ENCODE data around the gene BSDC1. TPM values are rescaled to one million over a fixed set of nuclear protein-coding genes. Genes with fewer than 3 reads are reported as not detected.

Gene BSDC1
- total RNA-seq, 2 donors from 2014 or later: 47.1 to 49.7 TPM

DNA sequence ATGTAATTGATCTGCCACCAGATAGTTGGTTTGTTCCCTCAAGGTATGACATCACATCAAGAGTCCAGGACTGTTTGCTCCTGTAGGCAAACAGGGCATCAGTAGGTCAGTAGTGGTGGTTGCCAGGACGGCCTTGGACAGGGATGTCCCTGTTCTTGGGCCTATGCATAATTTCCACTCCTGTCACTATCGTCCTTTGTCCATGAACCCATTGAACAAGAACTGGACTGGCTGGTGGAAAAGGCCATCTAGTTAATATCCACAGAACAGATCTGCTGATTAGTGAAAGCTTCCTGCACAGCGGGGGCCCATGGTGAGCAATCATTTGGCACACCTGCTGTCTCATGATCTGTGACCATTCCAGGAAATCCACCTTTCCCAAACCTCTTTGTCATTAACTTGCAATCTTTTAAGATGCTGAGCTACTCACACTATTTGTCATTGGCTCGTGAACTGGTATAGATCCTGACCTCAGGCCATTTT is 12.4 kb upstream of the BSDC1 start:
- Histone ChIP-seq H3K36me3 (no peaks in the 10 kb centered on the region), H3K27ac (no peak overlapping the region), H3K27me3 (no peaks in the 10 kb centered on the region), H3K4me1 (no peaks in the 10 kb centered on the region), H3K4me3 (no peak overlapping the region), H3K9me3 (no peaks in the 10 kb centered on the region)
- TF ChIP-seq, protein P1, sequence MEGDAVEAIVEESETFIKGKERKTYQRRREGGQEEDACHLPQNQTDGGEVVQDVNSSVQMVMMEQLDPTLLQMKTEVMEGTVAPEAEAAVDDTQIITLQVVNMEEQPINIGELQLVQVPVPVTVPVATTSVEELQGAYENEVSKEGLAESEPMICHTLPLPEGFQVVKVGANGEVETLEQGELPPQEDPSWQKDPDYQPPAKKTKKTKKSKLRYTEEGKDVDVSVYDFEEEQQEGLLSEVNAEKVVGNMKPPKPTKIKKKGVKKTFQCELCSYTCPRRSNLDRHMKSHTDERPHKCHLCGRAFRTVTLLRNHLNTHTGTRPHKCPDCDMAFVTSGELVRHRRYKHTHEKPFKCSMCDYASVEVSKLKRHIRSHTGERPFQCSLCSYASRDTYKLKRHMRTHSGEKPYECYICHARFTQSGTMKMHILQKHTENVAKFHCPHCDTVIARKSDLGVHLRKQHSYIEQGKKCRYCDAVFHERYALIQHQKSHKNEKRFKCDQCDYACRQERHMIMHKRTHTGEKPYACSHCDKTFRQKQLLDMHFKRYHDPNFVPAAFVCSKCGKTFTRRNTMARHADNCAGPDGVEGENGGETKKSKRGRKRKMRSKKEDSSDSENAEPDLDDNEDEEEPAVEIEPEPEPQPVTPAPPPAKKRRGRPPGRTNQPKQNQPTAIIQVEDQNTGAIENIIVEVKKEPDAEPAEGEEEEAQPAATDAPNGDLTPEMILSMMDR (IDR thresholded peaks at IDR 0.05): no peak
- DNase-seq (ENCODE audit: low spot score): no peak

DNA sequence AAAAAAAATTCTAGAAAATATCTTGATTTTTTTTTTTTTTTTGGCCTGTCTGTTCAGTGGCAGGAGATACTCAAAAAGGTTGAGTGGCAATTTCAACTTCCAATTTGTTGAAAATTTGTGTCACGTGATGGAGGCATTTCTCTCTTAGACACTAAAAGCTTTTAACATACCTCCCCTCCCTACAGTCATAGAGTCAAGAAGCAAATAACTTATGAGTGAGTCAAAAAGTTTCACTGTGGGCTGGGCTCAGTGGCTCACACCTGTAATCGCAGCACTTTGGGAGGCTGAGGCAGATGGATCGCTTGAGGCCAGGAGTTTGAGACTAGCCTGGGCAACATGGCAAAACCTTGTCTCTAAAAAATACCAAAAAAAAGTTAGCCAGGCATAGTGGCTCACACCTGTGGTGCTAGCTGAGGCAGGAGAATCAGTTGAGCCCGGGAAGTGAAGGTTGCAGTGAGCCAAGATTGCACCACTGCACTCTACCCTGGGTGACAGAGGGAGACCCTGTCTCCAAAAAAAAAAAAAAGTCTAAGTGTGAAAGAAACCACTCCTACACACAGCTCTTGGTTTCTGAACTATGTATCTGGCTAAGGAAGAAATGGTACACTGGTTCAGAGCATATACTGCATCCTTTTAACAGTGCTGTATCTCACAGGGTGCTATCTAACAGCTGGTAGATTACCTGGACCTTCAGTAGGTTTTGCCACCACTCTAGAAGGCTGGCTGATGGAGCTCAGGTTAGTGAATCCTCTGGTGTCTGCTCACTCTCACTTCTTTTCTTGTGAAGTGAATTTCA is 11.6 kb upstream of the BSDC1 start:
- no peaks in the 10 kb centered on the region for H3K27me3 ChIP-seq
- H3K9me3 ChIP-seq: no peaks in the 10 kb centered on the region
- H3K4me1 ChIP-seq: no peaks in the 10 kb centered on the region
- no peak overlapping the region for H3K4me3 ChIP-seq
- no peak for DNase-seq (ENCODE audit: low spot score)
- no peaks in the 10 kb centered on the region for H3K36me3 ChIP-seq
- no peak overlapping the region for H3K27ac ChIP-seq
- TF ChIP-seq, protein P1 (IDR thresholded peaks at IDR 0.05): no peak

DNA sequence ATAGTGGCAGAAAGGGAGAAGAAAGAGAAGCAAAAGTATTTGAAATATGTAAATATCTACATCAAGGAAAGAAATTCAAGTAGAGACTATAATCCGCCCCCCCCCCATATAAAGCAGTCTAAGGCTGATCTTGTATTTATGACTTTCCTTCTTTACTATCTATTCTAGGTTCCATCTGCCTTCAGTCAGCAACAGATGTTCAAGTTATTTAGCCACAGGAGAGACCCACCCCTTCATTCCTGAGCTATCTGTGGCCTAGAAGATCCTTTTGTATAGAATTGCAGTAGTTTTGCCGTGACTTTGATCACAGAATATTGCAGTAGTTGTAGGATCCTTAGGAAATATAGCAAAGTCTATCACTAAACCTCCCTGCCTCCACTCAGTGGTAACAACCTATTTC is 10.7 kb upstream of the BSDC1 start:
- no peak for DNase-seq (ENCODE audit: low spot score)
- TF ChIP-seq, protein P1 (IDR thresholded peaks at IDR 0.05): no peak
- no peaks in the 10 kb centered on the region for H3K36me3 ChIP-seq
- no peak overlapping the region for H3K4me3 ChIP-seq
- H3K27me3 ChIP-seq: no peaks in the 10 kb centered on the region
- no peaks in the 10 kb centered on the region for H3K4me1 ChIP-seq
- H3K27ac ChIP-seq: no peak overlapping the region
- no peaks in the 10 kb centered on the region for H3K9me3 ChIP-seq

DNA sequence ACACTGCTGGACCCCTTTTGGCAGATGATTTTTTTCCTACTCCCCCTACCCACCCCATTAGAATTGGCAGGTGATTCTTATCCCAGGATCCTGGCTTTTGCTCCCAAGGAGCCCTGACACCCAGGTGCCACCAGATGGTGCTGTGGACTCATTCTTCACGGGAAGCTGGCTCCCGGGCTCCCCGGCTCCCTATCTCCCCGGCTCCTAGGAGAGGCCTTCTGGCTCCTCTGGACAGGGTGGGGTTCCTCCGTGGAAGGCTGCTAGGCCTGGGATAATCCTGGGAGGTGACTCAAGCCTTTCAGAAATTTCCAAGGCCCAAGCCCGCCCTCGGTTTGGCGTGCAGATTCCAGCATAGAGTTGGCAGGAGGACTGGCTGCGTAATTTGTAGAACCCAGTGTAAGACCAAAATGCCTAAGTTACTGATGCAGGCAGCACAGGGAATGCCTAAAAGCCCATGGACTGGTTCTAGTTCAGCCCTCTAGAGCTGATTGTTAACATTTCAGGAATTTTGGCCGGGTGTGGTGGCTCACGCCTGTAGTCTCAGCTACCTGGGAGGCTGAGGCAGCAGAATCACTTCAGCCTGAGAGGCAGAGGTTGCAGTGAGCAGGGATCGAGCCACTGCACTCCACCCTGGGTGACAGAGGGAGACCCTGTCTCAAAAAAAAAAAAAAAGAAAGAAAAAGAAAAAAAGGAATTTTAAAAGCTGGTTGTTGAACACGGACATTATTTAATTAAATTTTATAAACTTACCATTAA is 6.8 kb upstream of the BSDC1 start:
- Histone ChIP-seq H3K36me3 (no peaks in the 10 kb centered on the region), H3K4me1 (no peaks in the 10 kb centered on the region), H3K4me3 (no peak overlapping the region), H3K9me3 (no peaks in the 10 kb centered on the region), H3K27me3 (no peaks in the 10 kb centered on the region), H3K27ac (peak overlapping the region; percentile 46 to 59)
- TF ChIP-seq, protein P1 (IDR thresholded peaks at IDR 0.05): peak; percentile 77 to 96
- DNase-seq (ENCODE audit: low spot score): peak; percentile 95

DNA sequence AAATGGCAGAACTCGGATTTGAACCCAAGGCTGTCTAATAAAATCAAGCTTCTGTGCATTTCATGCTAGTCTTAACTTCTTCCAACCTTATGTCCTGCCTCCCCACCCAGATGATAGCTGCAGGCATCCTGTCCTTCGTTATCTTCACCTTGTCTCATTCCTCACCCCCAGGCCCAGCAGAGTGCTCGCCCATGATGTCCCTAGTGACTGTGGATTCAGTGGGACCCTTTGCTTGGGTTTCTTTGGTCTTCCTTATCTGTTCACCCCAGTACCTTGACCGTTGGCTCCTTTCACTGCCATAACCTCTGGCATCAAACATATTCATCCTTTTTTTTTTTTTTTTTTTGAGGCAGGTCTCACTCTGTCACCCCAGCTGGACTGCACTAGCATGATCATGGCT is 5.6 kb upstream of the BSDC1 start:
- TF ChIP-seq, protein P1 (IDR thresholded peaks at IDR 0.05): no peak
- Histone ChIP-seq H3K27me3 (no peaks in the 10 kb centered on the region), H3K27ac (no peak overlapping the region), H3K9me3 (no peaks in the 10 kb centered on the region), H3K4me3 (no peak overlapping the region), H3K4me1 (peaks cover 0 to 10% of the 10 kb centered on the region in 2 donors), H3K36me3 (no peaks in the 10 kb centered on the region)
- no peak for DNase-seq (ENCODE audit: low spot score)

Data from right atrium auricular region (tissue), 2 donors.